ENCODE results near the gene FAM151A. TPM values are rescaled to one million over a fixed set of nuclear protein-coding genes. Genes with fewer than 3 reads are reported as not detected.

Gene FAM151A
- total and polyA plus RNA-seq, 2 experiments from 2014 or later = 9.8 to 13.5 TPM

DNA sequence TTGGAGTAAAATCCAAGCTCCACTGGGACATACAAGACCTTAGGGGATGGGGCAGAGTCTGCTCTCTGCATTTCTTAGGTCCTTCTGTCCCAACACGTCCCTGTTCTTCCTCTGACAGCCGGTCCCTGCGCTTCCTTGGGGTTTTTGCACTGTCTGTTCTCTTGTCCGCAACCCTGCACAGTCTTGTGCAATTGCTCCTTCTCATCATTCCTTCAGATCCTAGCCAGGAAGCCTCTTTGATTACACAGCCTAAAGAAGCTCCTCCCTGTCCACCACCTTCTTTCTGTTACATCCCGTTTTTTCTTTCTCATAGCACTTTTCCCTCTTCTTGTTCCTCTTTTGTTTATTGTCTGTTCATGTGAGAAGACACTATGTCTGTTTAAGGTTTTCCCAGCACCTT is 55.4 kb downstream of the FAM151A start:
- Histone ChIP-seq H3K79me2 (no peaks in the 10 kb centered on the region), H3K27ac (no peak overlapping the region), H2AFZ (no peak overlapping the region), H3K36me3 (replicated peaks; ENCODE audit: insufficient read depth, low read depth) (no peaks in the 10 kb centered on the region), H3K9me3 (ENCODE audit: low read depth) (no peaks in the 10 kb centered on the region), H3K27me3 (no peaks in the 10 kb centered on the region), H3K4me1 (ENCODE audit: insufficient read depth) (peaks cover 23% of the 10 kb centered on the region), H4K20me1 (ENCODE audit: insufficient read depth, poor library complexity, severe bottlenecking) (no peaks in the 10 kb centered on the region), H3K4me2 (no peak overlapping the region), H3K9me2 (replicated peaks; ENCODE audit: insufficient read depth) (no peaks in the 10 kb centered on the region), H3K4me3 (no peak overlapping the region)
- 61% methylated on average over 5 of the region's 5 CpGs for WGBS (ENCODE audit: low lambda C conversion rate, missing lambda C conversion rate)
- no peak for TF ChIP-seq EZH2 (IDR thresholded peaks at IDR 0.05; ENCODE audit: borderline replicate concordance)
- TF ChIP-seq EZH2phosphoT487 (IDR thresholded peaks at IDR 0.05; ENCODE audit: low read depth, severe bottlenecking, unreplicated experiment) = no peak
- TF ChIP-seq CTCF (IDR thresholded peaks at IDR 0.05; ENCODE audit: poor library complexity) = no peak
- no peak for DNase-seq (ENCODE audit: low spot score)

DNA sequence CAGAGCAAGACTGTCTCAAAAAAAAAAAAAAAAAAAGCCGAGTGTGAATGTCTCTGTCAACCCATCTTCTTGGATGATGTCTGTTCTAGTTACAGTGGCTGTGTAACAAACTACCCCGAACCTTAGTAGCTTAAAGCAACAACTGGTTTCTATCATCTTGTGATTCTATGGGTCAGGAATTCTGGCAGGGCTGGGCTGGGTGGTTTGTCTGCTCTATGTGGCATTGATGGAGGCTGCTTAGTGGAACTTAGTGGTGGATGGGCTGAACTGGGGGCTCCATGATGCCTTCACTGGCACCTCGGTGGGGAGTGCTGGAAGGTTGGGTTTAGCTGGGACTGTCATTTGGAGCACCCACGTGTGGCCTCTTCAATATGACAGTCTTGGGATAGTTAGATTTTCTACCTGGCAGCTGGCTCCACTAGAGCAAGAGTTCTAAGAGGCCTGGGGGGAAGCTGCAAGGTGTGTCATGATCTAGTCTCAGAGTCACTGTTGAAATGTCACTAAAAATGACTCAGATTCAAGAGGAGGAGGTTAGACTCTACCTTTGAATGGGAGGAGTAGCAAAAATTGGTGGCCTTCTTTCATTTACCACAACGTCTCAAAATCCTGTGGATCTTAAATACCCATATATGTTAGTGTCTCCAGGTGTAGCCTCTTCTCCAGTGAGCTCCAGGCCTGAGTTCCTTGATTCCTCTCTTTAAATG is 56.7 kb downstream of the FAM151A start:
- WGBS (ENCODE audit: low lambda C conversion rate, missing lambda C conversion rate) = 86% methylated on average over 5 of the region's 5 CpGs
- Histone ChIP-seq H4K20me1 (ENCODE audit: insufficient read depth, poor library complexity, severe bottlenecking) (no peaks in the 10 kb centered on the region), H3K27ac (no peak overlapping the region), H3K4me2 (no peak overlapping the region), H3K4me1 (ENCODE audit: insufficient read depth) (peaks cover 21% of the 10 kb centered on the region), H3K36me3 (replicated peaks; ENCODE audit: insufficient read depth, low read depth) (no peaks in the 10 kb centered on the region), H3K4me3 (no peak overlapping the region), H3K9me2 (replicated peaks; ENCODE audit: insufficient read depth) (no peaks in the 10 kb centered on the region), H2AFZ (no peak overlapping the region), H3K27me3 (no peaks in the 10 kb centered on the region), H3K79me2 (no peaks in the 10 kb centered on the region), H3K9me3 (ENCODE audit: low read depth) (no peaks in the 10 kb centered on the region)
- TF ChIP-seq EZH2 (IDR thresholded peaks at IDR 0.05; ENCODE audit: borderline replicate concordance) (no peak), CTCF (IDR thresholded peaks at IDR 0.05; ENCODE audit: poor library complexity) (no peak), EZH2phosphoT487 (IDR thresholded peaks at IDR 0.05; ENCODE audit: low read depth, severe bottlenecking, unreplicated experiment) (no peak)
- DNase-seq (ENCODE audit: low spot score) = no peak

- H3K4me2 ChIP-seq = peak overlapping the region; percentile 68
- no peaks in the 10 kb centered on the region for H4K20me1 ChIP-seq (ENCODE audit: insufficient read depth, poor library complexity, severe bottlenecking)
- H3K79me2 ChIP-seq = no peaks in the 10 kb centered on the region
- no peaks in the 10 kb centered on the region for H3K27me3 ChIP-seq
- peak overlapping the region; percentile 95 for H3K27ac ChIP-seq
- H3K4me3 ChIP-seq = no peak overlapping the region
- WGBS (ENCODE audit: low lambda C conversion rate, missing lambda C conversion rate) = 47% methylated on average over 4 of the region's 4 CpGs
- H3K4me1 ChIP-seq (ENCODE audit: insufficient read depth) = peaks cover 16% of the 10 kb centered on the region
- peak; percentile 60 for DNase-seq (ENCODE audit: low spot score)
- TF ChIP-seq EZH2phosphoT487 (IDR thresholded peaks at IDR 0.05; ENCODE audit: low read depth, severe bottlenecking, unreplicated experiment) = no peak
- TF ChIP-seq CTCF (IDR thresholded peaks at IDR 0.05; ENCODE audit: poor library complexity) = no peak
- TF ChIP-seq EZH2 (IDR thresholded peaks at IDR 0.05; ENCODE audit: borderline replicate concordance) = no peak
- no peaks in the 10 kb centered on the region for H3K36me3 ChIP-seq (replicated peaks; ENCODE audit: insufficient read depth, low read depth)
- no peaks in the 10 kb centered on the region for H3K9me3 ChIP-seq (ENCODE audit: low read depth)
- H2AFZ ChIP-seq = no peak overlapping the region
- no peaks in the 10 kb centered on the region for H3K9me2 ChIP-seq (replicated peaks; ENCODE audit: insufficient read depth)
These were observed 58.2 kb downstream of the FAM151A start for GRCh38 chr1:54565113-54565501.
